HG02610 (cell line): Measurements from ENCODE around the gene DNM3.
"Not testable (repeated sequence)": the region's sequence is repeated elsewhere in the genome, so short reads cannot be mapped to it uniquely, and the experiment has no call there.

Experiments used
- ATAC-seq: cut with Tn5 transposase; IDR thresholded peaks from one replicate; pipeline ENCODE4 v1.9.1; 2021; ENCODE audit warnings: mild to moderate bottlenecking, moderate library complexity; ENCODE audit not compliant: unreplicated experiment

Gene DNM3

DNA sequence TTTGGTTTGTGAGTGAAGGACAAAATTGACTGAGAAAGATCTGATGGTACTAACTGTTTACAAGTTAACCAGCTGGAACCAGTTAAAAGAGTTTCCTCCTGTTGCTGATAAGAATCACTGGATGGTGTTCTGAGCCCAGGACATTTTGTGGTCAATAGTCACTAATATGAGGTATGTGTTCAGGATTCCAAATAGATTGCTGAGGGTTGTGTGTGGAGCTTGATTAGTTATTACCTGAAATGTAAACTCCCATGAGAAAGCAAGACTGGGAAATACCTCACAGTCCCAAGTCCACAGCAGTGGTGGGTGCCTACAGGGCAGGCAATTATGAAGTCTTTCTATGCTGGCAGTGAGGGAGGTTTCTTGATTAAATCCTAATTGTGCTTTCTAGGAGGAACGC is 164.6 kb downstream of the DNM3 start:
- ATAC-seq = no peak

DNA sequence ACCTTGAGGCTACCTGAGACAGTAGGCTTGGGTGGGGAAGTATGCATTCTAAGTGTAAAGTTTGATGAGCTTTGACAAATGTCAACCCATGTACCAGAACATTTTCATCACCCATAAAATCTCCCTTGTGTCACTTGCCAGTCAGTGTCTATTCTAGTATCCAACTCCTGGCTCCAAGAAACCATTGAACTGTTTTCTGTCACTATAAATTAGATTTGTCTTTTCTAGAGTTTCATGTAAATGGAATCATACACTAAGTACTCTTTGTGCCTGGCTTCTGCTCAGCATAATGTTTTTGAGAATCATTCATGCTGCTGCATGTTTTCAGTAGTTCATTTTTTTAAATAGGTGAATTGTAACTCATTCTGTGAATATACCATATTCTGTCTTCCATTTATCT is 165.4 kb downstream of the DNM3 start:
- ATAC-seq = no peak

DNA sequence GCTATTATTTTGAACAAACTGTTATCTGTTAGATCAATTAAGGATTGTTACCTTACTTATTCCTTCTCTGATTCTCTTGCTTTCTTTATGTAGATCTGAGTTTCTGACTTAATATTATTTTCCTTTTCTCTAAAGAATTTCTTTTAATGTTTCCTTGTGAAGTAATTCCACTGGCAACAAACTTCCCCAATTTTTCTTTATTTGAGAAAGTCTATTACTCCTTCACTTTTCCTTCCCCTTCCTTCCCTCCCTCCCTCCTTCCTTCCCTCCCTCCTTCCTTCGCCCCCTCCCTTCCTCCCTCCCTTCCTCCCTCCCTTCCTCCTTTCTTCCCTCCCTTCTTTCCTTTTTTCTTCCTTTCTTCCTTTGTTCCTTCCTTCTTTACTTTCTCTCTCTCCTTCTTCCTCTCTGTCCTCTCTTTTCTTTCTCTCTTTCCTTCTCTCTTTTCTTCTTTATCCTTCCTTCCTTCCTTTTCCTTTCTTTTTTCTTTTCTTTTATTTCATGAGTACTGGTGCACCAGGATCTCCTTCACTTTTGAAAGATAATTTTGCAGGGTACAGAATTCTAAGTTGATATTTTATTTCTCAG is 177.5 kb downstream of the DNM3 start:
- ATAC-seq = no peak

DNA sequence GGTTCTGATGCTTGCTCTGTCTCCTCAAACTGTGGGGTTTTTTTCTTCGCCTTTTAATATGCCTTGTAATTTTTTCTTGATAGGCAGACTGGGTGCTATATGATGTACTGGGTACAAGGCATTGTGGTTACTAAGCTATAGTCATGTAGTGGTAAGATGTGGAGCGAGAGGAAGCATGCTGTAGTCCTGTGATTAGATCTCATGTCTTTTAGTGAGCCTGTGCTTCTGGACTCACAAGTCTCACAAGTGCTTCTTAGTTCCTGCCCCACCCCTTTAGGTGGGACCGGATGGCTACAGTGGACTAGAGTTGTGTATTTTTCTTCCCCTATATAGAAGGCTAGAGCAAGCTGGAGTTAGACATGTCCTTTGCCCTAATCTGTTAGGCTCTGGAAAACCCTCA is 178.7 kb downstream of the DNM3 start:
- ATAC-seq = no peak

- no peak for ATAC-seq
Observed at GRCh38 chr1:172024516-172024915, 183.2 kb downstream of the DNM3 start.

DNA sequence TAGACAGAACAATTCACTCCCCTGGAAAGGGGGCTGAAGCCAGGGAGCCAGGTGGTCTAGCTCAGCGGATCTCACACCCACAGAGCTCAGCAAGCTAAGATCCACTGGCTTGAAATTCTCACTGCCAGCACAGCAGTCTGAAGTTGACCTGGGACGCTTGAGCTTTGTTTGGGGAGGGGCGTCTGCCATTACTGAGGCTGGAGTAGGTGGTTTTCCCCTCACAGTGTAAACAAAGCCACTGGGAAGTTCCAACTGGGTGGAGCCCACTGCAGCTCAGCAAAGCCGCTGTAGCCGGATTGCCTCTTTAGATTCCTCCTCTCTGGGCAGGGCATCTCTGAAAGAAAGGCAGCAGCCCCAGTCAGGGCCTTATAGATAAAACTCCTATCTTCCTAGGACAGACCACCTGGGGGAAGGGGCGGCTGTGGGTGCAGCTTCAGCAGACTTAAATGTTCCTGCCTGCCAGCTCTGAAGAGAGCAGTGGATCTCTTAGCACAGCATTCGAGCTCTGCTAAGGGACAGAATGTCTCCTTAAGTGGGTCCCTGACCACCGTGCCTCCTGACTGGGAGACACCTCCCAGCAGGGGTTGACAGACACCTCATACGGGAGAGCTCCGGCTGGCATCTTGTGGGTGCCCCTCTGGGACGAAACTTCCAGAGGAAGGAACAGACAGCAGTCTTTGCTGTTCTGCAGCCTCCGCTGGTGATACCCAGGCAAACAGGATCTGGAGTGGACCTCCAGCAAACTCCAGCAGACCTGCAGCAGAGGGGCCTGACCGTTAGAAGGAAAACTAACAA is 183.8 kb downstream of the DNM3 start:
- ATAC-seq = not testable (repeated sequence)

DNA sequence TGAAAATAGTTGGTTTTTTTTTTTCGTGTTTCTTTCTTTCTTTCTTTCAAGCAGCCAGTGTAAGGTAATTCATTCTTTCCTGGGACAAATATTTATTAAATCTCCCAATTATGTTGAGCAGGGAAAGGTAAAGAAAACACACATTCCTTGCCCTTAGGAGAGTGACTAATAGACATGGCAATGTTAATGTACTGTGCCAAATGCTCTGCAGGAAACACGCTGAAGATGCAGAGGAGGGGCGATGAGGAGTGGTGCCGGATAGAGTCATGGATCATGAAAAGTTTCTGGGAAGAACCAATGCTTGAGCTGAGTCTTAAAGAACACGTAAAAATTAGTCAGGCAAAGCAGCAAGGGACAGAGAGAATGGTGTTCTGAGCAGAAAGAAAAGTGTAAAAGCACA is 199.2 kb downstream of the DNM3 start:
- ATAC-seq = no peak

DNA sequence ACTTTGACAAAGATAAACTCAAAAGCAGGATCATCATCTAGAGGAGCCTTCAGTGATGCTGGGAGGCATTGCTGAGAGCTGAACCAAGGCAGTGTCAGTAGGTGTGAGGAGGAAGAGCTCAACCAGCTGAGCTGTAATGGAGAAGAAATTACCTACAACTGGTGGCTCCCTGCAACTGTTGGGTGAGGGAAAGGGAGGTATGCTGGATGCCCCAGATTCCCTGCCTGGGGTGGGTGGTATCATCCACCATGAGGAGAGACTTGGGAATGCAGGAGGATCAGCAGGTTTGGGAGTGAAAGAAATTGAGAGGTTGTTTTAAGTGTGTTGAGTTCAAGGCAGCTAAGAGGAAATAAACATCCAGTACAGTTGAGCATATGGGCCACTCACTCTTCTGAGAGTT is 199.8 kb downstream of the DNM3 start:
- ATAC-seq = no peak

DNA sequence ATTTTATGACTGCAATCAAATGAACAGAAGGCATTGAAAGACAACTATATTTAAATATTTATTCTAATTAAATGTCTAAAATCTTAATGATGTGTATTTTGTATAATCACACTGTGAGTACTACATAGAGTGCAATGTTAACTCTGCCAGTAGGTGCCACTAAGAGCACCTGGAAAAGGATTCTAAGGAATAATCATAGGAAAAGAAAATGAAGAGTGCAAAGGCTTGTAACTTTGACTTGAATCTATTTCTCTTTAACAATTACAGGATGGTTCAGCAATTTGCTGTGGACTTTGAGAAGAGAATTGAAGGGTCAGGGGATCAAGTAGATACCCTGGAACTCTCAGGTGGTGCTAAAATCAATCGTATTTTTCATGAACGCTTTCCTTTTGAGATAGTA is 200.4 kb downstream of the DNM3 start:
- ATAC-seq = no peak

GRCh38 chr1:172043900-172044299 is 202.6 kb downstream of the DNM3 start:
- no peak for ATAC-seq

GRCh38 chr1:172051898-172052297 is 210.6 kb downstream of the DNM3 start:
- no peak for ATAC-seq

DNA sequence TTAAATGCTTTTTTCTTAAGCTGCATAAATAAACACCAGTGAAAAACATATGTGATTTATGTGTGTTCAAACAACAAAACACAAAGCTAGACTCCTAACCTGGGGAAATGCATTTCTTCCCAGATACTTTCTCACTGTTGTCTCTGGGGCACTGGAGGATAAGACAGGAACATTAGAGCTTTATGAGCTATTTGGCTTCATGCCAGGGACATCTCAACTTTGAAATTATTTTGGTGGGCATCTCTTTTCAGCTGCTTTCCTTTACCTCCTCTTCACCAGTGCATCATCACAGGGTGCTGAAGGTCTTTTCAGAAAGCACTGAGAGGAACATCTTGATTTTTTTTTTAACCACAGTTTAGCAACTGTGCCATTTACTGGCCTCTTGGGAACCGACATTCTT is 212.9 kb downstream of the DNM3 start:
- no peak for ATAC-seq

DNA sequence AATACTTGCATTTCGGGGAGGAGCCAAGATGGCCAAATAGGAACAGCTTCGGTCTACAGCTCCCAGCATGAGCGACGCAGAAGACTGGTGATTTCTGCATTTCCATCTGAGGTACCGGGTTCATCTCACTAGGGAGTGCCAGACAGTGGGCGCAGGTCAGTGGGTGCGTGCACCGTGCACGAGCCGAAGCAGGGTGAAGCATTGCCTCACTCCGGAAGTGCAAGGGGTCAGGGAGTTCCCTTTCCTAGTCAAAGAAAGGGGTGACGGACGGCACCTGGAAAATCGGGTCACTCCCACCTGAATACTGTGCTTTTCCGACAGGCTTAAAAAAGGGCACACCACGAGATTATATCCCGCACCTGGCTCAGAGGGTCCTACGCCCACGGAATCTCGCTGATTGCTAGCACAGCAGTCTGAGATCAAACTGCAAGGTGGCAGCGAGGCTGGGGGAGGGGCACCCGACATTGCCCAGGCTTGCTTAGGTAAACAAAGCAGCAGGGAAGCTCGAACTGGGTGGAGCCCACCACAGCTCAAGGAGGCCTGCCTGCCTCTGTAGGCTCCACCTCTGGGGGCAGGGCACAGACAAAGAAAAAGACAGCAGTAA is 214.6 kb downstream of the DNM3 start:
- ATAC-seq = not testable (repeated sequence)

GRCh38 chr1:172068334-172068733 is 227.0 kb downstream of the DNM3 start:
- ATAC-seq = no peak

GRCh38 chr1:172069051-172069450 is 227.8 kb downstream of the DNM3 start:
- ATAC-seq = no peak

GRCh38 chr1:172069534-172069933 is 228.2 kb downstream of the DNM3 start:
- no peak for ATAC-seq

DNA sequence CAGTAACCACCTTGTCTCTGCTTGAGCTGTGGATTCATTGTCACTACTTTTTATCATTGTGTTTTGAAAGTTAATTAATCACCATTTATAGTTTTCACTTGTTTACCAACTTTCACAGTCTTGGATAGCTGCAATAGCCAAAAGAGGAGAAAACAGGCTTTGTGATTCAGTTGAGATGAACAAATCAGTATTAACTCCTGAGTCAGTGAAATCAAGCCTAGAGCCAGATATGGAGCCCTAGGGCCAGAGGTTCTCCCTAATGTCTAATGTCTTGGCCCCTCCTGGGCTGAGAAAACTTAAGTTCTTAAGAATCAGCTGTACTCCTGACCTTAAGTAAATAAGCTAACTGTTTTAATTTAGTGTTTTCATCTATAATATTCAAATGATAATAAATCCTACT is 228.8 kb downstream of the DNM3 start:
- ATAC-seq = no peak

DNA sequence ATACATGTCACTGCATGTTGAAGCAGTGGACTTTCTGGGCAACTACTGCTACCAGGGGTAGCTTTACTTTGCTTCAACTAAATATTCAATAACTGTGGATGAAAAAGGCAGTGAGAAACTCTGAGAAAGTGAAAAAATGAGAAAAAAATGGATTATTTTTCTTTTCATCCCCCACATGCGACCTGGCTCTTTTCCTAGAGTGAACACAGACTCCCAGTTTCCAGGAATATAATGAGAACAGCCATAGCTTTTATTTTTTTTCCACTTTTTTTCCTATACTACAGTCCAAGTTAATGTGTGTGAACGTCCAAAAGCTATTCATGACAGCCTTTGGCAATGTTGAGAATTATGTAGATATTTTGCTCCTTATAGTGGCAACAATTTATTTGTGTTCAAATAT is 230.4 kb downstream of the DNM3 start:
- ATAC-seq = no peak

DNA sequence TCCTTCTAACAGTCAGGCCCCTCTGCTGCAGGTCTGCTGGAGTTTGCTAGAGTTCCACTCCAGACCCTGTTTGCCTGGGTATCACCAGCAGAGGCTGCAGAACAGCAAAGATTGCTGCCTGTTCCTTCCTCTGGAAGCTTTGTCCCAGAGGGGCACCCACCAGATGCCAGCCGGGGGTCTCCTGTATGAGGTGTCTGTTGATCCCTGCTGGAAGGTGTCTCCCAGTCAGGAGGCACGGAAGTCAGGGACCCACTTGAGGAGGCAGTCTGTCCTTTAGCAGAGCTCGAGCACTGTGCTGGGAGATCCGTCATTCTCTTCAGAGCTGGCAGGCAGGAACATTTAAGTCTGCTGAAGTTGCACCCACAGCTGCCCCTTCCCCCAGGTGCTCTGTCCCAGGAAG is 238.6 kb downstream of the DNM3 start:
- not testable (repeated sequence) for ATAC-seq

- no peak for ATAC-seq
Observed at GRCh38 chr1:172083191-172083590, 241.9 kb downstream of the DNM3 start.

GRCh38 chr1:172084876-172085275 is 243.6 kb downstream of the DNM3 start:
- ATAC-seq = no peak

- no peak for ATAC-seq
Observed at GRCh38 chr1:172085317-172085716, 244.0 kb downstream of the DNM3 start.
